GM12878 (cell line): ENCODE data around the gene SYNGR2. TPM values are rescaled to one million over a fixed set of nuclear protein-coding genes. Genes with fewer than 3 reads are reported as not detected.

ENCODE experiments used
- ATAC-seq: fragments of 200-7000 bp; cut with Tn5 transposase; 3 replicates; pipeline ENCODE4 v1.9.1; 2020; ENCODE audit warnings: mild to moderate bottlenecking, moderate library complexity
- BruUV-seq: library from RNA; stranded (reverse); fragments of 400-500 nt; replicated peaks from 2 replicates; lab custom pipeline; 2021; lab: Mats Ljungman, UMichigan
- CTCF ChIA-PET: fragments of 300-600 bp; sonication (Branson Sonifier 250); formaldehyde crosslinking; extraction: SDS; loops from one replicate; lab custom pipeline; 2021; ENCODE audit warnings: inconsistent platforms; lab: Yijun Ruan, JAX
- POLR2A ChIA-PET: fragments of 350-600 bp; formaldehyde crosslinking; extraction: SDS; loops from one replicate; lab custom pipeline; 2021; ENCODE audit warnings: inconsistent platforms; lab: Charles Lee
- RAD21 ChIA-PET: fragments of 300-600 bp; sonication (Branson Sonifier 250); formaldehyde crosslinking; loops from one replicate; lab custom pipeline; 2023; ENCODE audit warnings: antibody characterized with exemption; ENCODE audit not compliant: unreplicated experiment; lab: Charles Lee
- SMC1A ChIA-PET: fragments of 300-600 bp; sonication (Branson Sonifier 250); formaldehyde crosslinking; loops from one replicate; lab custom pipeline; 2023; ENCODE audit not compliant: unreplicated experiment, uncharacterized antibody; lab: Charles Lee
- DNase-seq: peaks from one replicate; pipeline ENCODE4 v3.0.0-alpha.2; 2011; ENCODE audit warnings: low read depth, low spot score
- FAIRE-seq: peaks from 3 replicates; lab custom pipeline; 2011; peaks lifted over from hg19 to GRCh38; lab: Jason Lieb, UNC
- H2AFZ ChIP-seq: 2 replicates; pipeline ENCODE4 v1.6.0; 2011; ENCODE audit warnings: low read depth, low read length, control low read depth; ENCODE audit not compliant: control insufficient read depth
- H3K27ac ChIP-seq: 2 replicates; pipeline ENCODE4 v1.5.1; 2011; ENCODE audit warnings: control low read depth; ENCODE audit not compliant: control insufficient read depth, insufficient read depth
- H3K27me3 ChIP-seq, 2 experiments: replicated peaks in 1 of 2; 2 replicates each; pipeline versions ENCODE4 v1.6.0 to v1.6.1; 2011; ENCODE audit warnings: low read length in 1 of 2; ENCODE audit not compliant: control insufficient read depth in 2 of 2, insufficient read depth in 2 of 2
- H3K36me3 ChIP-seq, 2 experiments: 2 replicates each; pipeline ENCODE4 v1.5.1; 2011; ENCODE audit warnings: low read length in 1 of 2; ENCODE audit not compliant: control insufficient read depth in 2 of 2, insufficient read depth in 2 of 2
- H3K4me1 ChIP-seq: 2 replicates; pipeline ENCODE4 v1.6.1; 2011; ENCODE audit warnings: mild to moderate bottlenecking, low read length, moderate library complexity, mixed read lengths; ENCODE audit not compliant: control insufficient read depth, insufficient read depth
- H3K4me2 ChIP-seq: 2 replicates; pipeline ENCODE4 v1.6.0; 2011; ENCODE audit warnings: control low read depth; ENCODE audit not compliant: control insufficient read depth, insufficient read depth
- H3K4me3 ChIP-seq: fragments of 200-600 bp; sonication (generic); 2 replicates; pipeline ENCODE4 v1.5.1; 2016
- H3K79me2 ChIP-seq: 2 replicates; pipeline ENCODE4 v1.6.0; 2011; ENCODE audit warnings: low read length; ENCODE audit not compliant: control insufficient read depth, insufficient read depth
- H3K9ac ChIP-seq: 2 replicates; pipeline ENCODE4 v1.8.0; 2011; ENCODE audit warnings: low read length, control low read depth, mixed read lengths; ENCODE audit not compliant: control insufficient read depth, insufficient read depth
- H3K9me3 ChIP-seq: replicated peaks from 3 replicates; pipeline ENCODE4 v1.5.1; 2011; ENCODE audit warnings: mild to moderate bottlenecking, low read length; ENCODE audit not compliant: control insufficient read depth, insufficient read depth
- H4K20me1 ChIP-seq: 2 replicates; pipeline ENCODE4 v1.6.0; 2011; ENCODE audit not compliant: control insufficient read depth, insufficient read depth
- ASH2L ChIP-seq: fragments of 300-600, 200-600 bp; sonication (generic); IDR thresholded peaks from 2 replicates; pipeline ENCODE4 v1.6.1; 2017; ENCODE audit warnings: low read depth, mild to moderate bottlenecking, borderline replicate concordance
- BACH1 ChIP-seq: fragments of 450-650 bp; IDR thresholded peaks from 2 replicates; pipeline ENCODE4 v1.6.1; 2017; ENCODE audit warnings: mild to moderate bottlenecking, borderline replicate concordance
- BHLHE40 ChIP-seq, 2 experiments: fragments of 450-650 bp in 1 of 2; IDR thresholded peaks; 2 replicates each; pipeline ENCODE4 v1.6.1; 2011 to 2017; ENCODE audit warnings: low read depth in 2 of 2, borderline replicate concordance in 1 of 2, improper control_type of control experiment in 1 of 2, low read length in 1 of 2, mild to moderate bottlenecking in 1 of 2
- CREM ChIP-seq: IDR thresholded peaks from 2 replicates; pipeline ENCODE4 v1.6.1; 2014; ENCODE audit warnings: antibody characterized with exemption, low read depth
- FOXK2 ChIP-seq: fragments of 450-650 bp; IDR thresholded peaks from 2 replicates; pipeline ENCODE4 v1.6.1; 2017; ENCODE audit warnings: mild to moderate bottlenecking, moderate library complexity
- GABPA ChIP-seq: IDR thresholded peaks from 2 replicates; pipeline ENCODE4 v1.6.1; 2014; ENCODE audit warnings: antibody characterized with exemption, low read depth, mild to moderate bottlenecking, inconsistent platforms
- GATAD2B ChIP-seq: fragments of 450-650 bp; conservative IDR thresholded peaks from 2 replicates; pipeline ENCODE4 v1.6.1; 2017; ENCODE audit warnings: low read depth, mild to moderate bottlenecking, moderate library complexity
- HDGF ChIP-seq: fragments of 450-650 bp; IDR thresholded peaks from 2 replicates; pipeline ENCODE4 v1.6.1; 2016; ENCODE audit warnings: antibody characterized with exemption
- IKZF1 ChIP-seq: fragments of 450-650 bp; conservative IDR thresholded peaks from 2 replicates; pipeline ENCODE4 v1.6.1; 2017; ENCODE audit warnings: antibody characterized with exemption, mild to moderate bottlenecking
- IKZF2 ChIP-seq, 2 experiments: fragments of 450-650 bp; IDR thresholded peaks; 2 replicates each; pipeline ENCODE4 v1.6.1; 2017; ENCODE audit warnings: mild to moderate bottlenecking in 2 of 2, moderate library complexity in 2 of 2
- KLF5 ChIP-seq: fragments of 450-650 bp; IDR thresholded peaks from 2 replicates; pipeline ENCODE4 v1.6.1; 2014; ENCODE audit warnings: mild to moderate bottlenecking; ENCODE audit not compliant: partially characterized antibody
- LARP7 ChIP-seq: fragments of 450-650 bp; IDR thresholded peaks from 2 replicates; pipeline ENCODE4 v1.6.1; 2017; ENCODE audit warnings: mild to moderate bottlenecking
- MXI1 ChIP-seq: fragments of 150-350 bp; IDR thresholded peaks from 2 replicates; pipeline ENCODE4 v1.6.1; 2011; ENCODE audit warnings: low read depth, mild to moderate bottlenecking, inconsistent platforms, low read length, improper control_type of control experiment
- NFYA ChIP-seq: IDR thresholded peaks from 2 replicates; pipeline ENCODE4 v1.6.1; 2011; ENCODE audit warnings: low read depth, mild to moderate bottlenecking, low read length, improper control_type of control experiment, borderline replicate concordance
- NR2F1 ChIP-seq: fragments of 450-650 bp; conservative IDR thresholded peaks from 2 replicates; pipeline ENCODE4 v1.6.1; 2017; ENCODE audit warnings: mild to moderate bottlenecking
- PAX5 ChIP-seq: IDR thresholded peaks from 2 replicates; pipeline ENCODE4 v1.6.1; 2011; ENCODE audit warnings: low read depth, low read length, borderline replicate concordance
- POLR2A ChIP-seq: IDR thresholded peaks from 2 replicates; pipeline ENCODE4 v1.6.1; 2011; ENCODE audit warnings: low read depth, mild to moderate bottlenecking, low read length
- RAD51 ChIP-seq: fragments of 450-650 bp; IDR thresholded peaks from 2 replicates; pipeline ENCODE4 v1.6.1; 2016; ENCODE audit warnings: moderate library complexity, mild to moderate bottlenecking, inconsistent platforms
- WGBS: methylation state at CpG from one replicate; pipeline ENCODE4 v1.1.6; 2016; ENCODE audit warnings: low lambda C conversion rate; ENCODE audit not compliant: insufficient replicate concordance, insufficient coverage; ENCODE audit errors: missing lambda C conversion rate; 5-methylcytosine and 5-hydroxymethylcytosine counted together
- in situ Hi-C: fragments of 300-500 bp; cut with MboI; formaldehyde crosslinking; loops from 9 replicates; pipeline ENCODE4 v1.14.3; 2018; ENCODE audit warnings: mixed read lengths
- intact Hi-C: fragments of 100-400 bp; cut with micrococcal nuclease; formaldehyde crosslinking; loops from one replicate; pipeline ENCODE4 v1.14.2; 2022; ENCODE audit not compliant: unreplicated experiment
- polyA plus RNA-seq, 11 experiments: library from polyadenylated mRNA; depleted of rRNA in 4 of 11; unstranded in 6 of 11; stranded (reverse) in 5 of 11; fragments of >200 nt; fragmentation: Nextera tagmentation in 4 of 11; fragmentation: Illumina TruSeq in 1 of 11; extraction: Ambion mirVana in 4 of 11; extraction: Trizol in 1 of 11; gene quantifications; 1 replicate in 1 of 11; 2 replicates in 10 of 11; pipeline versions ENCODE4 v1.2.1 to v1.2.3, GENCODE V29; 2011 to 2016; ENCODE audit warnings: inconsistent platforms in 2 of 11, missing spikeins in 2 of 11, low read depth in 1 of 11
- total RNA-seq, 4 experiments: library from RNA; depleted of rRNA in 3 of 4; stranded (reverse); fragments of >200 nt in 3 of 4; fragmentation: Illumina TruSeq in 1 of 4; extraction: Trizol in 1 of 4; gene quantifications; 2 replicates each; pipeline versions ENCODE4 v1.2.1 to v1.2.3, GENCODE V29; 2013 to 2021
- TF ChIP-seq, protein P1 (sequence below): fragments of 450-650 bp; IDR thresholded peaks from 2 replicates; pipeline ENCODE4 v1.6.1; 2014; ENCODE audit warnings: mild to moderate bottlenecking
- TF ChIP-seq, protein P2 (sequence below): fragments of 450-650 bp; IDR thresholded peaks from 2 replicates; pipeline ENCODE4 v1.6.1; 2017; ENCODE audit warnings: mild to moderate bottlenecking, moderate library complexity

The SYNGR2 gene
- total and polyA plus RNA-seq, 10 of the 15 experiments (the other 5 are each of a cell fraction or from before 2014, with no cell fraction given), result 4.4 to 529 (median 261) TPM

DNA sequence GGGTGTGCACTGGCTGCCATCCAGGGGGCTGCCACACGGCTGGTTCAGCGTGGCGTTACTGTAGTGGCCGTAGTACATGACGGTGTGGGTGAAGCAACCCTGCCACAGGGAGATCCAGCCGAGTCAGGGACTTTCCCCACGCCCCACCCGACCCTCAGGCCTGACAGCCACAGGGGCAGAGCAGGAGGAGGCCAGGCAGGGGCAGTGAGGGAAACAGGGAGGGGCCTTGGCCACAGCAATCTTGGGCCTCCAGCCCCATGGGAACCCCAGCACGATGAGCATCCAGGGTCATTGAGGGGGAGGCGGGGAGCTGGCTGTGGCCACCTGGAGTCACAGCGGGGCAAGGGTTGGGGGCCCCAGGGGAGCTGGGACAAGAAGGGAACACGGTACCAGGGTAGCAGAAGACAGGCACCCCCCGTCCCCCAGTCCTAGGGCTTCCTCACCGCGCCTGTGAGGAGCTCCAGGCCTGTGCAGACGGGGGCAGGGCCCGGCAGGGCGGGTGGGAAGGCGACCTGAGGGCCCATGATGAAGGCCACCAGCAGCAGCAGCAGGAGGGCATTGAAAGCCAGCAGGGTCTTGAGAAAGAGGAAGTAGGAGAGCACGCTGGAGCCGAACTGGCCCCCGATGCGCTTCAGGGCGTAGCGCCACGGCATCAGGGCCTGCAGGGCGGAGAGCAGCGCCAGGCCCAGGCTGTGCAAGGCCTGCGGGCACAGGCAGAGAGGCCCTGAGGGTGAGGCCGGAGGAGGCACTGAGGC lies 44.1 kb upstream of the SYNGR2 start:
- ChIA-PET SMC1A (interaction anchor here (1.0 to 2.4 kb wide), 8 partner anchors 10 to 127 kb away, joined by 3 to 14 read pairs (median 4); no protein-coding TSS in a partner anchor), CTCF (interaction anchor here (0.6 to 12.7 kb wide), 7 partner anchors 11 to 126 kb away, joined by 3 to 100 read pairs (median 5); no protein-coding TSS in a partner anchor), POLR2A (interaction anchor here (0.6 to 8.0 kb wide), 12 partner anchors 10 to 131 kb away, joined by 3 to 85 read pairs (median 4); partner anchors contain the start of gene SYNGR2), RAD21 (interaction anchor here (0.5 to 3.9 kb wide), 11 partner anchors 8 to 104 kb away, joined by 3 to 29 read pairs (median 6); no protein-coding TSS in a partner anchor)
- Histone ChIP-seq H3K27me3 (no peaks in the 10 kb centered on the region), H2AFZ (no peak overlapping the region; the same call in 1 of the 2 replicates), H3K9me3 (no peaks in the 10 kb centered on the region), H3K9ac (peak overlapping the region; percentile 93), H3K4me2 (peak overlapping the region; percentile 100), H3K4me1 (peaks cover 64% of the 10 kb centered on the region), H3K36me3 (peaks cover 14 to 16% of the 10 kb centered on the region in 2 experiments), H3K4me3 (peak overlapping the region; percentile 94), H4K20me1 (no peaks in the 10 kb centered on the region), H3K79me2 (peaks cover 84% of the 10 kb centered on the region), H3K27ac (peak overlapping the region; percentile 95)
- in situ Hi-C loops (no loop called here), intact Hi-C loops (no loop called here)
- ATAC-seq (peak; percentile 72), FAIRE-seq (peak; percentile 86), DNase-seq (no peak)
- BruUV-seq, result no TSS peak
- 2% methylated on average over 30 of the region's 30 CpGs for WGBS
- TF ChIP-seq KLF5, result no peak
- TF ChIP-seq, protein P1, sequence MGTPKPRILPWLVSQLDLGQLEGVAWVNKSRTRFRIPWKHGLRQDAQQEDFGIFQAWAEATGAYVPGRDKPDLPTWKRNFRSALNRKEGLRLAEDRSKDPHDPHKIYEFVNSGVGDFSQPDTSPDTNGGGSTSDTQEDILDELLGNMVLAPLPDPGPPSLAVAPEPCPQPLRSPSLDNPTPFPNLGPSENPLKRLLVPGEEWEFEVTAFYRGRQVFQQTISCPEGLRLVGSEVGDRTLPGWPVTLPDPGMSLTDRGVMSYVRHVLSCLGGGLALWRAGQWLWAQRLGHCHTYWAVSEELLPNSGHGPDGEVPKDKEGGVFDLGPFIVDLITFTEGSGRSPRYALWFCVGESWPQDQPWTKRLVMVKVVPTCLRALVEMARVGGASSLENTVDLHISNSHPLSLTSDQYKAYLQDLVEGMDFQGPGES, result no peak
- TF ChIP-seq GABPA, result no peak
- TF ChIP-seq, protein P2, sequence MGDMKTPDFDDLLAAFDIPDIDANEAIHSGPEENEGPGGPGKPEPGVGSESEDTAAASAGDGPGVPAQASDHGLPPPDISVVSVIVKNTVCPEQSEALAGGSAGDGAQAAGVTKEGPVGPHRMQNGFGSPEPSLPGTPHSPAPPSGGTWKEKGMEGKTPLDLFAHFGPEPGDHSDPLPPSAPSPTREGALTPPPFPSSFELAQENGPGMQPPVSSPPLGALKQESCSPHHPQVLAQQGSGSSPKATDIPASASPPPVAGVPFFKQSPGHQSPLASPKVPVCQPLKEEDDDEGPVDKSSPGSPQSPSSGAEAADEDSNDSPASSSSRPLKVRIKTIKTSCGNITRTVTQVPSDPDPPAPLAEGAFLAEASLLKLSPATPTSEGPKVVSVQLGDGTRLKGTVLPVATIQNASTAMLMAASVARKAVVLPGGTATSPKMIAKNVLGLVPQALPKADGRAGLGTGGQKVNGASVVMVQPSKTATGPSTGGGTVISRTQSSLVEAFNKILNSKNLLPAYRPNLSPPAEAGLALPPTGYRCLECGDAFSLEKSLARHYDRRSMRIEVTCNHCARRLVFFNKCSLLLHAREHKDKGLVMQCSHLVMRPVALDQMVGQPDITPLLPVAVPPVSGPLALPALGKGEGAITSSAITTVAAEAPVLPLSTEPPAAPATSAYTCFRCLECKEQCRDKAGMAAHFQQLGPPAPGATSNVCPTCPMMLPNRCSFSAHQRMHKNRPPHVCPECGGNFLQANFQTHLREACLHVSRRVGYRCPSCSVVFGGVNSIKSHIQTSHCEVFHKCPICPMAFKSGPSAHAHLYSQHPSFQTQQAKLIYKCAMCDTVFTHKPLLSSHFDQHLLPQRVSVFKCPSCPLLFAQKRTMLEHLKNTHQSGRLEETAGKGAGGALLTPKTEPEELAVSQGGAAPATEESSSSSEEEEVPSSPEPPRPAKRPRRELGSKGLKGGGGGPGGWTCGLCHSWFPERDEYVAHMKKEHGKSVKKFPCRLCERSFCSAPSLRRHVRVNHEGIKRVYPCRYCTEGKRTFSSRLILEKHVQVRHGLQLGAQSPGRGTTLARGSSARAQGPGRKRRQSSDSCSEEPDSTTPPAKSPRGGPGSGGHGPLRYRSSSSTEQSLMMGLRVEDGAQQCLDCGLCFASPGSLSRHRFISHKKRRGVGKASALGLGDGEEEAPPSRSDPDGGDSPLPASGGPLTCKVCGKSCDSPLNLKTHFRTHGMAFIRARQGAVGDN, result peak; percentile 96
- TF ChIP-seq ASH2L, result no peak
- peak in 1 of 2 experiments; percentile 9; a peak in 1 of 4 replicates for TF ChIP-seq IKZF2 (IDR thresholded peaks at IDR 0.05)
- TF ChIP-seq GATAD2B, result peak; percentile 75
- 0 out of 2 replicates have a peak, but pooled peaks have one; percentile 12 for TF ChIP-seq CREM
- TF ChIP-seq NR2F1, result peak; percentile 53; the same call in 1 of the 2 replicates
- no peak for TF ChIP-seq FOXK2
- peak; percentile 61; the same call in 1 of the 2 replicates for TF ChIP-seq HDGF
- 0 out of 2 replicates have a peak, but pooled peaks have one; percentile 40 for TF ChIP-seq MXI1
- no peak for TF ChIP-seq NFYA
- peak; percentile 72 for TF ChIP-seq LARP7
- TF ChIP-seq POLR2A, result peak; percentile 75
- TF ChIP-seq PAX5, result peak; percentile 43; the same call in 1 of the 2 replicates
- TF ChIP-seq BHLHE40 (IDR thresholded peaks at IDR 0.05; ENCODE audit: borderline replicate concordance in 1 of 2, low read depth in 2 of 2, low read length in 1 of 2), result peak in 1 of 2 experiments; percentile 22; a peak in 1 of 4 replicates
- TF ChIP-seq RAD51, result no peak
- peak; percentile 43 for TF ChIP-seq IKZF1
- peak; percentile 35; the same call in 1 of the 2 replicates for TF ChIP-seq BACH1
